A549 (cell line): ENCODE data around the gene CHM.

ENCODE experiments used
- CTCF ChIP-seq: fragments of >200 bp; sonication (Bioruptor Twin); formaldehyde crosslinking; IDR thresholded peaks from 3 replicates; pipeline ENCODE4 v1.5.1; 2016
- KDM1A ChIP-seq: fragments of 200-600 bp; sonication (generic); IDR thresholded peaks from 2 replicates; pipeline ENCODE4 v1.6.1; 2016; ENCODE audit warnings: low read depth, mild to moderate bottlenecking
- MAZ ChIP-seq: fragments of 150-350 bp; IDR thresholded peaks from 2 replicates; pipeline ENCODE4 v1.6.1; 2014; ENCODE audit warnings: antibody characterized with exemption, low read depth, low read length, borderline replicate concordance
- RAD21 ChIP-seq, 2 experiments: fragments of >200 bp in 1 of 2; sonication (Bioruptor Twin) in 1 of 2; formaldehyde crosslinking in 1 of 2; IDR thresholded peaks in 1 of 2; conservative IDR thresholded peaks in 1 of 2; 2 replicates in 1 of 2; 3 replicates in 1 of 2; pipeline ENCODE4 v1.6.1; 2012 to 2018; ENCODE audit warnings: inconsistent platforms in 1 of 2
- RNF2 ChIP-seq: fragments of 200-600 bp; sonication (generic); IDR thresholded peaks from 2 replicates; pipeline ENCODE4 v1.6.1; 2016; ENCODE audit warnings: low read depth, mild to moderate bottlenecking, antibody characterized with exemption, moderate library complexity, borderline replicate concordance
- SMC3 ChIP-seq: fragments of >200 bp; sonication (Bioruptor Twin); formaldehyde crosslinking; IDR thresholded peaks from 3 replicates; pipeline ENCODE4 v1.6.1; 2018; ENCODE audit warnings: inconsistent platforms
- TF ChIP-seq, protein P1 (sequence below): fragments of 200-600 bp; sonication (generic); IDR thresholded peaks from 2 replicates; pipeline ENCODE4 v1.6.1; 2016; ENCODE audit warnings: antibody characterized with exemption, mild to moderate bottlenecking, moderate library complexity

GRCh38 chrX:85905851-85906250, 141.5 kb downstream of the CHM start:
- TF ChIP-seq KDM1A (no peak), RAD21 (conservative IDR thresholded peaks at IDR 0.05 in 1 of 2, IDR thresholded peaks at IDR 0.05 in 1 of 2) (no peak), CTCF (no peak), MAZ (no peak), SMC3 (no peak), RNF2 (no peak)
- TF ChIP-seq, protein P1, sequence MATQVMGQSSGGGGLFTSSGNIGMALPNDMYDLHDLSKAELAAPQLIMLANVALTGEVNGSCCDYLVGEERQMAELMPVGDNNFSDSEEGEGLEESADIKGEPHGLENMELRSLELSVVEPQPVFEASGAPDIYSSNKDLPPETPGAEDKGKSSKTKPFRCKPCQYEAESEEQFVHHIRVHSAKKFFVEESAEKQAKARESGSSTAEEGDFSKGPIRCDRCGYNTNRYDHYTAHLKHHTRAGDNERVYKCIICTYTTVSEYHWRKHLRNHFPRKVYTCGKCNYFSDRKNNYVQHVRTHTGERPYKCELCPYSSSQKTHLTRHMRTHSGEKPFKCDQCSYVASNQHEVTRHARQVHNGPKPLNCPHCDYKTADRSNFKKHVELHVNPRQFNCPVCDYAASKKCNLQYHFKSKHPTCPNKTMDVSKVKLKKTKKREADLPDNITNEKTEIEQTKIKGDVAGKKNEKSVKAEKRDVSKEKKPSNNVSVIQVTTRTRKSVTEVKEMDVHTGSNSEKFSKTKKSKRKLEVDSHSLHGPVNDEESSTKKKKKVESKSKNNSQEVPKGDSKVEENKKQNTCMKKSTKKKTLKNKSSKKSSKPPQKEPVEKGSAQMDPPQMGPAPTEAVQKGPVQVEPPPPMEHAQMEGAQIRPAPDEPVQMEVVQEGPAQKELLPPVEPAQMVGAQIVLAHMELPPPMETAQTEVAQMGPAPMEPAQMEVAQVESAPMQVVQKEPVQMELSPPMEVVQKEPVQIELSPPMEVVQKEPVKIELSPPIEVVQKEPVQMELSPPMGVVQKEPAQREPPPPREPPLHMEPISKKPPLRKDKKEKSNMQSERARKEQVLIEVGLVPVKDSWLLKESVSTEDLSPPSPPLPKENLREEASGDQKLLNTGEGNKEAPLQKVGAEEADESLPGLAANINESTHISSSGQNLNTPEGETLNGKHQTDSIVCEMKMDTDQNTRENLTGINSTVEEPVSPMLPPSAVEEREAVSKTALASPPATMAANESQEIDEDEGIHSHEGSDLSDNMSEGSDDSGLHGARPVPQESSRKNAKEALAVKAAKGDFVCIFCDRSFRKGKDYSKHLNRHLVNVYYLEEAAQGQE: no peak
